ENCODE measurements around the gene PKMYT1. TPM values are rescaled to one million over a fixed set of nuclear protein-coding genes. Genes with fewer than 3 reads are reported as not detected.

Gene PKMYT1
- total and polyA plus RNA-seq, 2 of the 4 experiments (the other 2 are of a cell fraction): 1.8 to 14.9 TPM

- intact Hi-C loops (cut with micrococcal nuclease): no loop called here
- H2AK5ac ChIP-seq (ENCODE audit: low read depth, low read length): no peak overlapping the region
- H4K91ac ChIP-seq (ENCODE audit: insufficient read depth, low read depth, low read length): no peak overlapping the region
- CTCF ChIA-PET: no interaction called here
- H3K4me2 ChIP-seq (ENCODE audit: low read depth, low read length): no peak overlapping the region
- H3K27ac ChIP-seq (ENCODE audit: insufficient read depth, low read length): no peak overlapping the region
- ATAC-seq (ENCODE audit: low read depth): no peak
- H3K9me1 ChIP-seq (ENCODE audit: insufficient read depth, low read length): no peaks in the 10 kb centered on the region
- peaks cover 60% of the 10 kb centered on the region for H3K27me3 ChIP-seq (ENCODE audit: control insufficient read depth, insufficient read depth, low read length)
- 50% methylated on average over 2 of the region's 10 CpGs; no CpG with 5 or more reads in 1 of the 2 experiments for WGBS, 2 experiments (ENCODE audit: extremely low coverage in 2 of 2, insufficient read length in 1 of 2)
- no peak overlapping the region for H2BK20ac ChIP-seq (ENCODE audit: low read depth, low read length)
- no peak overlapping the region for H4K5ac ChIP-seq (ENCODE audit: low read depth, low read length)
- H3K4me1 ChIP-seq (ENCODE audit: control insufficient read depth, insufficient read depth, low read length): peaks cover 3% of the 10 kb centered on the region; the same call in 1 of the 2 replicates
- BruUV-seq (replicated peaks): no TSS peak
- dilution Hi-C loops (cut with HindIII; ENCODE audit: low sequenced_read_pairs, unreplicated experiment): no loop called here
- no peak overlapping the region for H2BK5ac ChIP-seq (ENCODE audit: low read depth, low read length, poor library complexity, severe bottlenecking)
- H3K4me3 ChIP-seq (ENCODE audit: insufficient read depth, low read depth, low read length): no peak overlapping the region
- peaks cover 9% of the 10 kb centered on the region; the same call in 1 of the 2 replicates for H4K20me1 ChIP-seq (ENCODE audit: insufficient read depth, low read length)
- no peak overlapping the region for H2AFZ ChIP-seq (replicated peaks; ENCODE audit: low read length, poor library complexity)
- in situ Hi-C loops (cut with MboI; ENCODE audit: low sequenced_read_pairs): no loop called here
- H2AK9ac ChIP-seq (replicated peaks; ENCODE audit: low read depth, low read length, poor library complexity): no peak overlapping the region
- no peak overlapping the region for H3K56ac ChIP-seq (ENCODE audit: extremely low read depth, insufficient read depth, low read length)
- no peak overlapping the region for H4K8ac ChIP-seq (ENCODE audit: low read depth in 2 of 2, low read length in 2 of 2)
- POLR2A ChIA-PET (ENCODE audit: unreplicated experiment): no interaction called here
- no peaks in the 10 kb centered on the region for H3K36me3 ChIP-seq (ENCODE audit: control insufficient read depth, insufficient read depth, low read length)
- H3K4ac ChIP-seq (ENCODE audit: low read depth, low read length): no peak overlapping the region
- H3K9me3 ChIP-seq (ENCODE audit: control insufficient read depth, insufficient read depth, low read length): no peaks in the 10 kb centered on the region; the same call in 1 of the 2 replicates
- no peak for TF ChIP-seq MAZ (IDR thresholded peaks at IDR 0.05; ENCODE audit: borderline replicate concordance, low read depth, low read length)
- TF ChIP-seq USF2 (IDR thresholded peaks at IDR 0.05; ENCODE audit: low read depth, low read length): no peak
- TF ChIP-seq BHLHE40 (IDR thresholded peaks at IDR 0.05; ENCODE audit: low read depth, low read length): no peak
- H3K14ac ChIP-seq (replicated peaks; ENCODE audit: low read depth, low read length): no peak overlapping the region
- H2BK15ac ChIP-seq (ENCODE audit: low read depth, low read length): no peak overlapping the region
- no peak for DNase-seq
- H3K18ac ChIP-seq (ENCODE audit: low read depth, low read length): no peak overlapping the region
- H2BK120ac ChIP-seq (ENCODE audit: low read depth, low read length): no peak overlapping the region
- no peak overlapping the region for H3K23ac ChIP-seq (ENCODE audit: low read depth, low read length)
- no peak overlapping the region for H3K9ac ChIP-seq (ENCODE audit: low read depth, low read length)
- H3K79me1 ChIP-seq (ENCODE audit: low read depth in 1 of 2, low read length in 2 of 2): no peaks in the 10 kb centered on the region
These were observed 21.0 kb downstream of the PKMYT1 start for GRCh38 chr16:2959206-2959605.
